NB4 (cell line): ENCODE results near the gene OSBPL2.

Experiments used
- CTCF ChIP-seq: IDR thresholded peaks from one replicate; pipeline ENCODE4 v1.5.1; 2012; ENCODE audit warnings: low read depth, low read length
- POLR2A ChIP-seq: IDR thresholded peaks from 2 replicates; pipeline ENCODE4 v1.6.1; 2011; ENCODE audit warnings: mild to moderate bottlenecking; ENCODE audit not compliant: insufficient read length; ENCODE audit errors: extremely low read depth
- TF ChIP-seq, protein P1 (sequence below): IDR thresholded peaks from 2 replicates; pipeline ENCODE4 v1.6.1; 2011; ENCODE audit warnings: low read depth, low read length

DNA sequence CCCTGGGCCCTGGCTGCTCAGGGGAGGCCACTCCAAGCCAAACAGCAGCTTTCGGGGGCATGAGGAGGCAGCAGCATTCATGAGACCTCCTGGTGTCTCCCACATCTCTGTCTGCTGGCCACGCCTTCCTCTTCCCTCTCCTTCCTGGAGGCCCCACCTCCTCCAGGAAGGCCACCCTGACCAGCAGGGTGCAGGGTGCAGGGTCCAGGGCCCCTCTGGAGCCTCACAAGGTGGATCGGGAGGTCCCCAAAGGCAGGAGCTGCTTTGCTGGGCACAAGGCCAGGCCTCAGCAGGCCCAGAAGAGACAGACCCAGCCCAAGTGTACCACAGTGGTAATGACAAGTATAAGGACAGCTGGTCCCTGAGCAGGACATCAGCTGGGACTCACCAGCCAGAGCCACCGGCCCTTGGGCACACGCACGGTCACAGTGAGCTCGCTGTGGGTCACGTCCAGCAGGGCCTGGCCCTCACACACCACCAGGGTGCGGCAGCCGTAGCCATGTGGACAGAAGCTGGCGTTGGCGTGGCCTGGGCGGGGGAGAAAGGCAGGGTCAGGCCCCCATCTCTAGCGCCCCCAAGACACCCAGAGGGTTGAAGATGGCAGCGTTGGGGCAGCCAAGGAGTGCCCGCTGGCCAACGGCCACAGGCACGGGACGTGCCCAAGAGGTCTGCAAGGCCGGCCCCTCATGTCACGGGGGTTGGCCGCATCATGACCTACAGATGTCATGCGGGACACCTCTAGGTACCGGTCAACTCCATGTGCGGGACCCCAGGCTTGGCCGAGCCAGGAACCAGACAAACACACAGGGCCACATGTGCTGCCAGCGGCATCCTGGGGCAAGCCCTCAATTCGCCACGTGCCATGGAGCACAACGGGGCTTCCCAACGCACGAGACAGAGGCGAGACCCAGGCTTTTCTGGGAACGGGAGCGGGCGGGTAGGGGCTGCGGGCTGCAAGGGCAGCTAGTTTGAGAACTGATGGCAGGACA is 91.4 kb downstream of the OSBPL2 start:
- TF ChIP-seq CTCF (no peak), POLR2A (no peak)
- TF ChIP-seq, protein P1, sequence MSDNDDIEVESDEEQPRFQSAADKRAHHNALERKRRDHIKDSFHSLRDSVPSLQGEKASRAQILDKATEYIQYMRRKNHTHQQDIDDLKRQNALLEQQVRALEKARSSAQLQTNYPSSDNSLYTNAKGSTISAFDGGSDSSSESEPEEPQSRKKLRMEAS = no peak
